ENCODE data around the gene ABTB2.
A peak's percentile ranks its signal among the peaks of the same experiment; 100 is the strongest.

The ABTB2 gene

GRCh38 chr11:34341096-34341495 lies 16.7 kb downstream of the ABTB2 start:
- DNase-seq, result no peak

- no peak for DNase-seq
Observed at GRCh38 chr11:34340653-34341052, 17.2 kb downstream of the ABTB2 start.

DNA sequence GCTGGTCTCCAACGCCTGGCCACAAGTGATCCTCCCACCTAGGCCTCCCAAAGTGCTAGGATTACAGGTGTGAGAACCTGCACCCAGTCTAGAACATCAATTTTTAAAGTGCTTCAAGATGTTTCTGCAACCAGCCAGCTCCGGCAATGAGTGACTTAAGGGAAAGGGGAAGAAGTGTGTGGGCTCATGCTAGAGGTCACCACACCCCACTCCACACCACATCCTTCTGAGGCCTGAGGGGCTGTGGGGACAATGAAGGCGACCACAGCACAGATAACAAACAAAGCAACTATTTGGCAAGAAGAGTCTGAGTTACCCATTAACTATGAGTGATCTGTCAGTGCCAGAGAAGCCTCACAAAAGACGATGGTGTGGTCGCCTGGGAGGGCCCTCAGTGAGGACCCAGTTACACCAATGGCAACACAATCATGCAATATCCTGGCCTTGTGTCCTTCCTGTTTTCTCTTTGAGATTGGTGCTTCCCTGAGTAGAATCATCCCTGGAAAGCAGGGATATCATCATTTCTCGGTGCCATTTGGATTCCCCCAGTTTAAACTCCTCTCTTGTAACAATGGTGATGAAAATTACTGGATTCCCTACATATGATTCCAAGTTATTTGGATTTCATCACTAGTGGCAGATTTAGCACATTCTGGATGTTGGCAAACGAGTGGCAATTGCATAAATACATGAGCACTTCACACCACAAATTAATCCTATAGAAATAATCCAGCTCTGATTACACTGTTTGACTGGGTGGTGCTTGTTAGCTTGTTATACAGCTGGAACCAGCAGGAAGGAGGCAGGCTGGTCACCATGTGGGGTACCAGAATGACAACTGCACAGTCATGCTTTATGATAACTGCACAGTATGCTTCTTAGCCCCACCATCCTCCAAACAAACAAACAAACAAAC lies 18.4 kb downstream of the ABTB2 start:
- DNase-seq, result peak in 1 of 3 experiments; percentile 46

DNA sequence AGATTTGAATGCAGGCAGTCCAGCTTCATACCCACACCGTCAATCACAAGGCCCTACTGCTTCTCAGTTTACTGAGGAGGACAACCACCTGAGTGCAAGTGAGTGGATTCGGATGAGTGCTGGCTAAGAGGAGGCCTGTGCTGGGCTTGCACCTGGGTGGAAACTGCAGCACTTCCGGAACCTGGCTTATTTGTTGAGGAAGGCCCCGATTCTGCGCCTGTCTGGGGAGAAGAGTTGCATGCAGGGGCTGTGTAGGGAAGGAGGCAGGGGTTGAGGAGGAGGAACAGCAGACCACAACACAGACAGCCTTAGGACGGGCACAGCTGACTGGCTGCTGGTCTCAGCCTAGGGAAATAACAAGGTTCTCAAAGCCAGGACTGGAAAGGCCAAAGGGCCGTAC lies 20.8 kb downstream of the ABTB2 start:
- DNase-seq, result peak in 1 of 3 experiments; percentile 91

- DNase-seq, result no peak
Observed at GRCh38 chr11:34335801-34336200, 22.0 kb downstream of the ABTB2 start.

- no peak for DNase-seq
Observed at GRCh38 chr11:34335331-34335730, 22.5 kb downstream of the ABTB2 start.

- no peak for DNase-seq
Observed at GRCh38 chr11:34333787-34334186, 24.0 kb downstream of the ABTB2 start.

GRCh38 chr11:34332524-34332923 lies 25.3 kb downstream of the ABTB2 start:
- DNase-seq, result peak in 2 of 3 experiments; percentile 22 to 31

- no peak for DNase-seq
Observed at GRCh38 chr11:34331736-34332135, 26.1 kb downstream of the ABTB2 start.

DNA sequence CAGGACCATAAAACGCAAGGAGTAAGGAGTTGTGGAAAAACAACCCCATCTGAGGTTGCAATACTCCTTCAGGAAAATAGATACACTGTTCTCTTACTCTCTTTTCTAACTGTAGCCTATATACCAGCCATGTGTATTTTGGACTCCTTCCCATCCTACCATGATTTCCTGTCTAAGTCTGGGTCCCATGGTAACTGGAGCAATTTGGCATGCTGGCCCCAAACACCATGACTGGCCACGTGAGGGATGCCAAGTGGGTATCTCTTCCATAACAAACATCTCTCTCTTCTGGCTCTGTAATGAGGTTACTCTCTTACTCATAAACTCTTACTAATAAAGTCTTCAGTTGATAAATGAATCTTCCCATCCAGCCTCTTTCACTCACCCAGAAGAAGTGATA lies 26.5 kb downstream of the ABTB2 start:
- peak; percentile 8 to 34 (median 21) for DNase-seq

DNA sequence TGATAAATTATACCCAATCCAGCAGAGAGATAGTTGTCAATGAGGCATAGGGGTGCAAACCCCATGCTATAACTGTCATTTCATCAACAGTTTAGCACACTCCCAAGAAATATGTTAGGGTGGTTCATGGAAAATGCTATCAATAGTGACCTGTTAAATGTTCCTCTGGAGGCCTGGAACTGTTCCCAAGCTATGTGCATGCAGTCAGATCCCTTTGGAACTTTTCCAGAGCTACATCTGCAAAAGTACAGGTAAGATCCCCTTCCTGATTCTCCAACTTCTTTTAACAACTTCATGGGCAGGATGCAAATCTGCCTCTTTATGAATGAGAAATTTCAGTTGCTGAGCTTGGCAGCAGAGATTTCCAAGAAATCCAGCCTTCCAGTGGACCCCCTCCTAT lies 27.2 kb downstream of the ABTB2 start:
- no peak for DNase-seq

DNA sequence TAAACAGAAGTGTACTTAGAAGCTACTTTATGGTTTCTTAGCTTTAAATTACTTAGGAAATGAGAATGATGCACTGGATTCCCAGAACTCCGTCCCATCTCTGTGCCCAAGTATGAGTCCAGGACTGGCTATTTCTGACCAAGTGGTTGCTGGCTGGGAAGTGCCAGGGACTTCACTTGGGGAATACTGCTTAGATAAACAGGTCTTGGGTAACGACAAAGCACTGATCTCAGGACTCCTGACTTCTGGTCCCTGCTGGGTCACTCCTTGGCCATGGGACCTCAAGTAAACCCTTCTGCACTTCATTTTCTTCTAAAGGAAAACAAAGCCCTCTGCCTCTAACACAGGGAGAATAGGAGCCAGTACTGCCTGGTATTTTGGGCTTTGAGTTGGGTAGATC lies 27.9 kb downstream of the ABTB2 start:
- no peak for DNase-seq

GRCh38 chr11:34328632-34328910 lies 29.2 kb downstream of the ABTB2 start:
- no peak for DNase-seq

GRCh38 chr11:34327804-34328631 lies 29.8 kb downstream of the ABTB2 start:
- no peak for DNase-seq

DNA sequence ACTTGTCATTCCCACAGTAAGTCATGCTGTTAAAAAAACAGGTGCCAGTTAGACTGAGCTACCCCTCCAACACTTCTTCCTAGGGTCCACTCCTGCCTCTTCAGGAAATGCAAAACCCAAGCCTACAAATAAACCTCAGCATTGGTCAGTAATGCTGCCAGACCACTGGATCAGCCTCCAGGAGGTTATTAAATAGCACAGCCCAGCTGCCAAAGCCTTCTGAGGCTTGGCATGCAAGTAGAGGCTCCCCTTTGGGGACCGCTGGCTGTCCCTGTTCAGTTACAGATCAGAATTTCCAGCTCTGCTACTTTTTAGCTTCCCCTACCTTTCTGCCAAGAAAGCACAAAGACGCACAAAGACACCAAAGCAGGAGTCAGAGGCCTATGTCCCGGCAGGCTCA lies 33.3 kb downstream of the ABTB2 start:
- no peak for DNase-seq

GRCh38 chr11:34323601-34324000 lies 34.2 kb downstream of the ABTB2 start:
- peak in 1 of 3 experiments; percentile 29 for DNase-seq

GRCh38 chr11:34318111-34319037 lies 39.4 kb downstream of the ABTB2 start:
- DNase-seq, result no peak

GRCh38 chr11:34317666-34318065 lies 40.1 kb downstream of the ABTB2 start:
- no peak for DNase-seq

DNA sequence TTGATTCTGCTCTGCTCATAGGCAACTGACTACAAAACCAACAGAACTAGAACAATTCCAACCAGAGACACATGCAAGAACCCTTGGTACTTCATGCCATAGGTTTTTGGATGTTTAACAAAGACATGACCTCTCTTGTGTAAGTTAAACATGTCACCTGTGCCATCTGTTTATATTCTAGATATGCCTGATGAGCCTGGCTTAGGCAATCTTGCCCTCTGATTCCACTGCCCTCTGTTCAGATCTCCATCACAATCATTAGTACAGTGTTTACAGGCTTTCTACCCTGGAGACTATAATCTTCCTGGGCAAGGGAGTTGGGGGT lies 40.8 kb downstream of the ABTB2 start:
- DNase-seq, result no peak

DNA sequence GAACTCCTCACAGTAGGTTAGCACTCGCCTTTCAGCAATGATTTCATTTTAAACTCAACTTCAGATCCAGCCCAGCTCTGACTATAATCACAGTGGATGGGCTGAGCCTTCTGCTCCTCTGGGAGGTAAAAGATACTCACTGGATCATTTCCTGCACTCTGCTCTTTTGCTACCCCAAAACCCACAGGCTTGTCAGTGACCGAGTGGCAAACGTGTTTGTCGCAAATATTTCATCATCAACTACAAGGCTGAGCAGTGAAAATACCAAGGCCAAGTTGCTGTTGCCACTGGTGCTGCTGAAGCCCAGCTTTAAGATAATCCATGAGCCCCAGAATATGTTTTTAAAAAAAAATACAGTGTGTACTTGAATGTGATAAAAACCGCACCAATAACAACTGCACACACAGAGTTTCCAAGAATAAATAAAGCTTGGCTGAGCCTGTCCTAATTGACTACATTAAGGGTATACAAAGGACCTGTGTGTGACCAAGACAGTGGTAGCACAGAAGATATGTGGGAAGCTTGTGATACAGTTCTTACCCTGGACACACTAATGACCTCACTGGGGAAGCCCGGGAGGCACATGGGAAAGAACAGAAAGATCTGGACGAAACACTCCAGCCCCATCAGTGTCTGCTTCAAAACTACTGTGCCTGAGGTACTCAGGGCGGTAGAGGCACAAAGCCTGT lies 41.3 kb downstream of the ABTB2 start:
- DNase-seq, result no peak

DNA sequence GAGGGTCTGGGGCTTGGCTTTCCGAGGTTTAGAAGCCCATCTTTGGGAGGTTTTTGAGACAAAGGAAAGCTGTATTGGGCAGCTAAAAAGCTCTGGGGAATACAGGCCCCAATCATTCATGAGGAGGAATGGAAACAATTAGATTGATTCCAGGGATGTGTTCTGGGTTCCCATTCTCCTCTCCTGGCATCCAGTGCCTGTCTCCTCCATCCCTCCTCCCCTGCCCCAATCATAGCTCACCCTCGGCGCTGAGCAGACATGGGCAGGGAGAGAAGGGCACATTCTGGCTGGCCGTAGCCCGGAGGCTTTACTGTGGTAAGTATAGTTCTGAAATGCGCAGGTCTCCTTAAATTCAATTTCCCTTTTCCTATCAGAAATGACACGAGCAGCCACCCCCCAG lies 42.4 kb downstream of the ABTB2 start:
- no peak for DNase-seq

GRCh38 chr11:34314936-34315335 lies 42.9 kb downstream of the ABTB2 start:
- no peak for DNase-seq

DNA sequence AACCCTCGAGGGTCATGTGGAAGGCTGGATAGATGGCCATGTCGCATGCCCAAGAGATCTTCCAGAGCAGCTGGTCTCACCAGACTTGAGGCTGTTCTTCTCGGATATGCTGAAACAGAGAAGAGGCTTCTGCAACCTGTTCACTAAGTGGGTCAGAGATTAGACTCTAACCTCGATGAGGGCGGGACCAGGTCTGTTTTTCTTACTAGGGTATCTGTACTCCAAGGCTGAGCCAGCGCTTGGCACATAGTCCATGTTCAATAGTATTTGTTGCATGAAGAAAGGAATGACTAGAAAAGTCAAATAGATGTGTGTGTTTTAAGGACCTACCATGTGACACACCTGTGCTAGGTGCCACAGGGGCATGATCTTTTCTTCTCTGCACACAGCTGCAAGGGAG lies 43.6 kb downstream of the ABTB2 start:
- no peak for DNase-seq

Data from NCI-H1417 (cell line).